ENCODE results near the gene STARD13.

DNA sequence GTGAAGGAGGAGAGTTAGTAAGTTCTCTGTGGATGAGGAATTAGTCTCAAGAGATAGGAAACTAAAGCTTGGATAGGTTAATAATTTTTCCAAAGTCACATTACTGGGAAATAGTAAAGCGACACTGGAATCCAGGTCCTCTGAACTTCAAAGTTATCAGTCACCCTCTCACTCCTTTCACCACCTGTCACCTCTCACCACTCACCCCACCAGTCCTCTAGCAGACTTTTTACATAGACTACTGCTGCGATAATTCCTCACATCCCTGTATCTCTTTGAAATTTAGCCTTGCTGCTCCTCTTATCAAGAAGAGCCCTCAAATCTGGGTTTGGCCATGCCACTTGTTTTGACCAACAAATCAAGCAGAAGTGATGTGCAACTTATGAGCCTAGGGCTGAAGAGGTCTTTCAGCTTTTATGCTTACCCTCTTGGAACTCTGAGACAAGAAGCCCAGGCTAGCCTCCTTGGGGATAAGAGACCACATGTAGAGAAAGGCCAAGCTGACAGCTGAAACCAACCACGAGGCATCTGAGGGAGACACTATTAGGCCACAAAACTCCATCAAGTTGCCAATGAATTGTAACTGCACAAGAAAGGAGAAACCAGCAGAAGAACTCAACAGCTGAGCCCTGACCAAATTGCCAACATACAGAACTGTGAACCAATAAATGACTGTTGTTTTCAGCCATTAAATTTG lies 41.2 kb downstream of the STARD13 start:
- TF ChIP-seq, protein P1, sequence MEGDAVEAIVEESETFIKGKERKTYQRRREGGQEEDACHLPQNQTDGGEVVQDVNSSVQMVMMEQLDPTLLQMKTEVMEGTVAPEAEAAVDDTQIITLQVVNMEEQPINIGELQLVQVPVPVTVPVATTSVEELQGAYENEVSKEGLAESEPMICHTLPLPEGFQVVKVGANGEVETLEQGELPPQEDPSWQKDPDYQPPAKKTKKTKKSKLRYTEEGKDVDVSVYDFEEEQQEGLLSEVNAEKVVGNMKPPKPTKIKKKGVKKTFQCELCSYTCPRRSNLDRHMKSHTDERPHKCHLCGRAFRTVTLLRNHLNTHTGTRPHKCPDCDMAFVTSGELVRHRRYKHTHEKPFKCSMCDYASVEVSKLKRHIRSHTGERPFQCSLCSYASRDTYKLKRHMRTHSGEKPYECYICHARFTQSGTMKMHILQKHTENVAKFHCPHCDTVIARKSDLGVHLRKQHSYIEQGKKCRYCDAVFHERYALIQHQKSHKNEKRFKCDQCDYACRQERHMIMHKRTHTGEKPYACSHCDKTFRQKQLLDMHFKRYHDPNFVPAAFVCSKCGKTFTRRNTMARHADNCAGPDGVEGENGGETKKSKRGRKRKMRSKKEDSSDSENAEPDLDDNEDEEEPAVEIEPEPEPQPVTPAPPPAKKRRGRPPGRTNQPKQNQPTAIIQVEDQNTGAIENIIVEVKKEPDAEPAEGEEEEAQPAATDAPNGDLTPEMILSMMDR (IDR thresholded peaks at IDR 0.05; ENCODE audit: insufficient read depth, low read length, poor library complexity, severe bottlenecking) = no peak
- no peak for TF ChIP-seq EZH2phosphoT487 (conservative IDR thresholded peaks at IDR 0.05; ENCODE audit: low read length)
